HepG2 (cell line): ENCODE measurements around the gene CPA2. TPM values are rescaled to one million over a fixed set of nuclear protein-coding genes. Genes with fewer than 3 reads are reported as not detected.

Experiments used
- ATAC-seq: fragments of 200-7000 bp; cut with Tn5 transposase; 3 replicates; pipeline ENCODE4 v1.9.1; 2020; ENCODE audit warnings: mild to moderate bottlenecking, moderate library complexity
- BruUV-seq: library from RNA; stranded (reverse); fragments of 400-500 nt; replicated peaks from 2 replicates; lab custom pipeline; 2021; lab: Mats Ljungman, UMichigan
- CTCF ChIA-PET: fragments of 300-600 bp; formaldehyde crosslinking; extraction: SDS; loops from one replicate; lab custom pipeline; 2021; ENCODE audit warnings: low total read pairs, inconsistent platforms, low intra/inter-chr PET ratio; lab: Yijun Ruan, JAX
- POLR2A ChIA-PET: fragments of 350-600 bp; sonication (Branson Sonifier 250); formaldehyde crosslinking; loops from one replicate; lab custom pipeline; 2020; ENCODE audit warnings: antibody characterized with exemption, inconsistent platforms; lab: Yijun Ruan, JAX
- DNase-seq: peaks from one replicate; pipeline ENCODE4 v3.0.0-alpha.2; 2015; ENCODE audit warnings: low spot score
- FAIRE-seq: peaks from 3 replicates; lab custom pipeline; 2011; peaks lifted over from hg19 to GRCh38; lab: Jason Lieb, UNC
- H2AFZ ChIP-seq: one replicate; pipeline ENCODE4 v1.6.1; 2011; ENCODE audit warnings: low read length, inconsistent platforms
- H3K27ac ChIP-seq: fragments of 300-600 bp; 3 replicates; pipeline ENCODE4 v1.8.0; 2011; ENCODE audit warnings: mixed run types, mild to moderate bottlenecking, mixed read lengths, low read length, inconsistent platforms; ENCODE audit not compliant: insufficient read depth; ENCODE audit errors: extremely low read length
- H3K27me3 ChIP-seq, 2 experiments: fragments of 200-600 bp in 1 of 2; 2 replicates in 1 of 2; 3 replicates in 1 of 2; pipeline versions ENCODE4 v1.6.0 to v1.8.0; 2011; ENCODE audit warnings: low read length in 2 of 2, mild to moderate bottlenecking in 2 of 2, moderate library complexity in 2 of 2, inconsistent platforms in 1 of 2; ENCODE audit not compliant: insufficient read depth in 2 of 2, control insufficient read depth in 1 of 2
- H3K36me3 ChIP-seq, 2 experiments: fragments of 200-600 bp in 1 of 2; replicated peaks in 1 of 2; 2 replicates in 1 of 2; 3 replicates in 1 of 2; pipeline versions ENCODE4 v1.5.1 to v1.8.0; 2011; ENCODE audit warnings: low read length in 2 of 2, inconsistent platforms in 1 of 2; ENCODE audit not compliant: insufficient read depth in 2 of 2, control insufficient read depth in 1 of 2
- H3K4me1 ChIP-seq: 2 replicates; pipeline ENCODE4 v1.5.1; 2012; ENCODE audit warnings: low read length, inconsistent platforms; ENCODE audit not compliant: insufficient read depth
- H3K4me2 ChIP-seq: 2 replicates; pipeline ENCODE4 v1.6.0; 2011; ENCODE audit warnings: low read depth, low read length, inconsistent platforms
- H3K4me3 ChIP-seq, 3 experiments: fragments of 200-600 bp in 1 of 3; sonication (generic), shearing (Covaris generic) in 1 of 3; replicated peaks in 1 of 3; 2 replicates each; pipeline ENCODE4 v1.5.1; 2011 to 2016; ENCODE audit warnings: low read length in 3 of 3, inconsistent platforms in 2 of 3, low read depth in 2 of 3, mild to moderate bottlenecking in 2 of 3, control low read depth in 1 of 3, mixed read lengths in 1 of 3; ENCODE audit not compliant: insufficient read depth in 1 of 3
- H3K79me2 ChIP-seq: one replicate; pipeline ENCODE4 v1.6.1; 2011; ENCODE audit warnings: low read length, inconsistent platforms; ENCODE audit not compliant: insufficient read depth
- H3K9ac ChIP-seq: 2 replicates; pipeline ENCODE4 v1.6.0; 2011; ENCODE audit warnings: mild to moderate bottlenecking, low read depth, low read length, inconsistent platforms; ENCODE audit not compliant: insufficient read depth
- H3K9me3 ChIP-seq: 2 replicates; pipeline ENCODE4 v1.5.1; 2012; ENCODE audit warnings: mild to moderate bottlenecking, low read length
- H4K20me1 ChIP-seq: 2 replicates; pipeline ENCODE4 v1.6.0; 2011; ENCODE audit warnings: inconsistent platforms, mild to moderate bottlenecking, low read length, moderate library complexity; ENCODE audit not compliant: insufficient read depth
- ADNP ChIP-seq: sonication (generic); formaldehyde crosslinking; IDR thresholded peaks from 2 replicates; pipeline ENCODE4 v1.4.0; 2020; ENCODE audit warnings: missing genetic modification reagents
- BHLHE40 ChIP-seq: IDR thresholded peaks from 2 replicates; pipeline ENCODE4 v1.6.1; 2011; ENCODE audit warnings: low read length, improper control_type of control experiment
- HNF4G ChIP-seq, 2 experiments: sonication (generic) in 1 of 2; formaldehyde crosslinking in 1 of 2; IDR thresholded peaks; 2 replicates each; pipeline versions ENCODE4 v1.4.0 to v1.6.1; 2011 to 2020; ENCODE audit warnings: borderline replicate concordance in 2 of 2, low read depth in 2 of 2, mild to moderate bottlenecking in 2 of 2, low read length in 1 of 2, missing genetic modification reagents in 1 of 2, moderate library complexity in 1 of 2
- TERF1 ChIP-seq: sonication (generic); formaldehyde crosslinking; IDR thresholded peaks from 2 replicates; pipeline ENCODE4 v1.8.0; 2022; ENCODE audit warnings: mild to moderate bottlenecking, missing genetic modification reagents, moderate library complexity
- THAP9 ChIP-seq: sonication (generic); formaldehyde crosslinking; IDR thresholded peaks from 2 replicates; pipeline ENCODE4; 2020; ENCODE audit warnings: missing genetic modification reagents, mild to moderate bottlenecking, borderline replicate concordance
- ZBTB20 ChIP-seq: sonication (generic); formaldehyde crosslinking; IDR thresholded peaks from 2 replicates; pipeline ENCODE4 v1.8.1; 2023; ENCODE audit warnings: missing genetic modification reagents, low read depth, mild to moderate bottlenecking, borderline replicate concordance
- WGBS: methylation state at CpG from one replicate; pipeline ENCODE4 v1.1.6; 2017; ENCODE audit warnings: low lambda C conversion rate; 5-methylcytosine and 5-hydroxymethylcytosine counted together
- in situ Hi-C: cut with HindIII; loops from 2 replicates; pipeline ENCODE4 v1.10.0; 2017; ENCODE audit warnings: low pct_unique_long_range_greater_than_20kb; ENCODE audit not compliant: extremely low pct_ligation_motif_present
- intact Hi-C: fragments of 100-400 bp; cut with micrococcal nuclease; formaldehyde crosslinking; loops from one replicate; pipeline ENCODE4 v1.10.0; 2022; ENCODE audit not compliant: unreplicated experiment
- polyA plus RNA-seq, 8 experiments: library from polyadenylated mRNA; depleted of rRNA in 3 of 8; stranded (reverse) in 7 of 8; unstranded in 1 of 8; fragments of >200 nt; fragmentation: Illumina TruSeq in 4 of 8; extraction: Trizol in 4 of 8; gene quantifications; 2 replicates each; pipeline versions ENCODE4 v1.2.1 to v1.2.3, GENCODE V29; 2011 to 2016; ENCODE audit warnings: low read depth in 4 of 8, missing spikeins in 1 of 8, mixed read lengths in 1 of 8; ENCODE audit not compliant: insufficient read depth in 1 of 8
- total RNA-seq, 5 experiments: library from RNA; depleted of rRNA; stranded (reverse); fragments of >200 nt; fragmentation: Illumina TruSeq; extraction: Trizol; gene quantifications; 2 replicates each; pipeline ENCODE4 v1.2.3, GENCODE V29; 2016; ENCODE audit warnings: low read depth in 1 of 5
- TF ChIP-seq, protein P1 (sequence below): sonication (generic); formaldehyde crosslinking; IDR thresholded peaks from 2 replicates; pipeline ENCODE4 v1.5.1; 2020; ENCODE audit warnings: mild to moderate bottlenecking, missing genetic modification reagents, borderline replicate concordance

The CPA2 gene
- total and polyA plus RNA-seq, 2 of the 13 experiments (the other 11 are each of a cell fraction or from before 2014, with no cell fraction given): not detected

- CTCF ChIA-PET: no interaction called here
- Histone ChIP-seq H3K27me3 (peaks cover 1 to 13% of the 10 kb centered on the region in 2 experiments; a peak in 1 of 5 replicates), H3K9me3 (no peaks in the 10 kb centered on the region), H3K4me3 (no peak overlapping the region), H3K9ac (no peak overlapping the region), H3K4me1 (no peaks in the 10 kb centered on the region), H3K79me2 (no peaks in the 10 kb centered on the region), H3K27ac (no peak overlapping the region), H2AFZ (no peak overlapping the region), H3K4me2 (no peak overlapping the region), H3K36me3 (no peaks in the 10 kb centered on the region), H4K20me1 (no peaks in the 10 kb centered on the region)
- intact Hi-C loops (loop anchor here (10.0 kb wide), 1 partner anchor 208 kb away; no protein-coding TSS in a partner anchor), in situ Hi-C loops (no loop called here)
- ATAC-seq (no peak), DNase-seq (no peak), FAIRE-seq (no peak)
- WGBS: 61% methylated on average over 10 of the region's 10 CpGs
- POLR2A ChIA-PET: no interaction called here
- BruUV-seq: no TSS peak
- TF ChIP-seq, protein P1, sequence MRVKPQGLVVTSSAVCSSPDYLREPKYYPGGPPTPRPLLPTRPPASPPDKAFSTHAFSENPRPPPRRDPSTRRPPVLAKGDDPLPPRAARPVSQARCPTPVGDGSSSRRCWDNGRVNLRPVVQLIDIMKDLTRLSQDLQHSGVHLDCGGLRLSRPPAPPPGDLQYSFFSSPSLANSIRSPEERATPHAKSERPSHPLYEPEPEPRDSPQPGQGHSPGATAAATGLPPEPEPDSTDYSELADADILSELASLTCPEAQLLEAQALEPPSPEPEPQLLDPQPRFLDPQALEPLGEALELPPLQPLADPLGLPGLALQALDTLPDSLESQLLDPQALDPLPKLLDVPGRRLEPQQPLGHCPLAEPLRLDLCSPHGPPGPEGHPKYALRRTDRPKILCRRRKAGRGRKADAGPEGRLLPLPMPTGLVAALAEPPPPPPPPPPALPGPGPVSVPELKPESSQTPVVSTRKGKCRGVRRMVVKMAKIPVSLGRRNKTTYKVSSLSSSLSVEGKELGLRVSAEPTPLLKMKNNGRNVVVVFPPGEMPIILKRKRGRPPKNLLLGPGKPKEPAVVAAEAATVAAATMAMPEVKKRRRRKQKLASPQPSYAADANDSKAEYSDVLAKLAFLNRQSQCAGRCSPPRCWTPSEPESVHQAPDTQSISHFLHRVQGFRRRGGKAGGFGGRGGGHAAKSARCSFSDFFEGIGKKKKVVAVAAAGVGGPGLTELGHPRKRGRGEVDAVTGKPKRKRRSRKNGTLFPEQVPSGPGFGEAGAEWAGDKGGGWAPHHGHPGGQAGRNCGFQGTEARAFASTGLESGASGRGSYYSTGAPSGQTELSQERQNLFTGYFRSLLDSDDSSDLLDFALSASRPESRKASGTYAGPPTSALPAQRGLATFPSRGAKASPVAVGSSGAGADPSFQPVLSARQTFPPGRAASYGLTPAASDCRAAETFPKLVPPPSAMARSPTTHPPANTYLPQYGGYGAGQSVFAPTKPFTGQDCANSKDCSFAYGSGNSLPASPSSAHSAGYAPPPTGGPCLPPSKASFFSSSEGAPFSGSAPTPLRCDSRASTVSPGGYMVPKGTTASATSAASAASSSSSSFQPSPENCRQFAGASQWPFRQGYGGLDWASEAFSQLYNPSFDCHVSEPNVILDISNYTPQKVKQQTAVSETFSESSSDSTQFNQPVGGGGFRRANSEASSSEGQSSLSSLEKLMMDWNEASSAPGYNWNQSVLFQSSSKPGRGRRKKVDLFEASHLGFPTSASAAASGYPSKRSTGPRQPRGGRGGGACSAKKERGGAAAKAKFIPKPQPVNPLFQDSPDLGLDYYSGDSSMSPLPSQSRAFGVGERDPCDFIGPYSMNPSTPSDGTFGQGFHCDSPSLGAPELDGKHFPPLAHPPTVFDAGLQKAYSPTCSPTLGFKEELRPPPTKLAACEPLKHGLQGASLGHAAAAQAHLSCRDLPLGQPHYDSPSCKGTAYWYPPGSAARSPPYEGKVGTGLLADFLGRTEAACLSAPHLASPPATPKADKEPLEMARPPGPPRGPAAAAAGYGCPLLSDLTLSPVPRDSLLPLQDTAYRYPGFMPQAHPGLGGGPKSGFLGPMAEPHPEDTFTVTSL: no peak
- TF ChIP-seq HNF4G (IDR thresholded peaks at IDR 0.05; ENCODE audit: borderline replicate concordance, low read depth, low read length): no peak
- TF ChIP-seq HNF4G (CRISPR knock-in tag; IDR thresholded peaks at IDR 0.05; ENCODE audit: borderline replicate concordance, low read depth): no peak
- TF ChIP-seq ZBTB20 (CRISPR knock-in tag): no peak
- TF ChIP-seq BHLHE40: no peak
- no peak for TF ChIP-seq ADNP (CRISPR knock-in tag)
- no peak for TF ChIP-seq THAP9 (CRISPR knock-in tag)
- TF ChIP-seq TERF1 (CRISPR knock-in tag): no peak
Observed at GRCh38 chr7:130276796-130277762, 10.4 kb downstream of the CPA2 start.
